Measurements from ENCODE around the gene MTX3. TPM values are rescaled to one million over a fixed set of nuclear protein-coding genes. Genes with fewer than 3 reads are reported as not detected.

Gene MTX3
- total RNA-seq, 1 experiment from 2014 or later = 23.9 TPM

DNA sequence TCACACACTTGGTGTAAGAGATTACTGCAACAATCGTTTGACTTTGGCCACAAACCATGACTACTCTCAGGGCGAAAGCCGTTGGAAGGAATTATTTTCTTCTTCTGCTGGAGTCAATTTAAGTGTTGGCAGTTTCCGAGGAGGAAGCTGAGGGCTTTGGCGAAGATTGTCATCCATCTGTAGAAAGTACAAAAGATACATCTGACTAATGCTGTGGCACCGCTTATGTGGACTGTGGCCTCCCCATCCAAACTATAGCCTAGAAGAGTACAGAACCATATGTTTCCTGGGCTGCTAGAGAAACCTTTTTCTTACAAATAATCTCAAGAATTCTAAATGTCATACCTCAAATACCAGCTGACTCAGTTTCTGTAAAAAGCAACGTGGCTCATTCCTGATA is 7.4 kb downstream of the MTX3 start:
- CTCF ChIA-PET = interaction anchor here (0.7 kb wide), 2 partner anchors 60 to 72 kb away, joined by 3 read pairs; no protein-coding TSS in a partner anchor
- H3K27me3 Mint-ChIP-seq (ENCODE audit: insufficient read depth, unreplicated experiment) = no peaks in the 10 kb centered on the region
- no TSS peak for BruUV-seq (replicated peaks)
- no peaks in the 10 kb centered on the region for H3K9me3 Mint-ChIP-seq (ENCODE audit: unreplicated experiment)
- POLR2A ChIA-PET = interaction anchor here (0.6 kb wide), 1 partner anchor 285 kb away, joined by 3 read pairs; no protein-coding TSS in a partner anchor
- no peaks in the 10 kb centered on the region for H3K4me1 Mint-ChIP-seq (ENCODE audit: insufficient read depth, unreplicated experiment)
- TF ChIP-seq, protein P1, sequence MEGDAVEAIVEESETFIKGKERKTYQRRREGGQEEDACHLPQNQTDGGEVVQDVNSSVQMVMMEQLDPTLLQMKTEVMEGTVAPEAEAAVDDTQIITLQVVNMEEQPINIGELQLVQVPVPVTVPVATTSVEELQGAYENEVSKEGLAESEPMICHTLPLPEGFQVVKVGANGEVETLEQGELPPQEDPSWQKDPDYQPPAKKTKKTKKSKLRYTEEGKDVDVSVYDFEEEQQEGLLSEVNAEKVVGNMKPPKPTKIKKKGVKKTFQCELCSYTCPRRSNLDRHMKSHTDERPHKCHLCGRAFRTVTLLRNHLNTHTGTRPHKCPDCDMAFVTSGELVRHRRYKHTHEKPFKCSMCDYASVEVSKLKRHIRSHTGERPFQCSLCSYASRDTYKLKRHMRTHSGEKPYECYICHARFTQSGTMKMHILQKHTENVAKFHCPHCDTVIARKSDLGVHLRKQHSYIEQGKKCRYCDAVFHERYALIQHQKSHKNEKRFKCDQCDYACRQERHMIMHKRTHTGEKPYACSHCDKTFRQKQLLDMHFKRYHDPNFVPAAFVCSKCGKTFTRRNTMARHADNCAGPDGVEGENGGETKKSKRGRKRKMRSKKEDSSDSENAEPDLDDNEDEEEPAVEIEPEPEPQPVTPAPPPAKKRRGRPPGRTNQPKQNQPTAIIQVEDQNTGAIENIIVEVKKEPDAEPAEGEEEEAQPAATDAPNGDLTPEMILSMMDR (IDR thresholded peaks at IDR 0.05; ENCODE audit: unreplicated experiment) = no peak
- no peak overlapping the region for H3K27ac Mint-ChIP-seq (ENCODE audit: low read depth, unreplicated experiment)
- no peak for DNase-seq (ENCODE audit: unreplicated experiment)
- H3K4me3 Mint-ChIP-seq (ENCODE audit: unreplicated experiment) = no peak overlapping the region
- intact Hi-C loops (cut with micrococcal nuclease) = no loop called here
- H3K36me3 Mint-ChIP-seq (ENCODE audit: insufficient read depth, unreplicated experiment) = peaks cover 90% of the 10 kb centered on the region

DNA sequence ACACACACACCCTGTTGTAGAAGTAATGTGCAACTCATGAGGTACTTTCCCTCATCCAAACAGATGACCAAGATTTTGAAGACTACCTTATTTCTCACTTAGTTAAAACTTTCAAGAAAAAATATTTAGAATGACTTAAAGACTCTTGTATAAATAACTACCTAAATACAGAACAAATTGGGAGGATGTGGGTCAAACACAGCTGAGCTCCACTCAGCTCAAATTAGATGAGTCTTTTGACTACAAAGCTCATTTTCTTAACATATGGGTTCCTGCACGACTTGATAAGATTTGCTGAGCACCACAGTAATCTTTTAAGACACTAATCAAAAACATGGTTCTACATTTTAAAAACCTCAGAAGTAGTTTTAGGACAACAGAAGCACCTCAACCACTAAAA is 8.9 kb downstream of the MTX3 start:
- no peaks in the 10 kb centered on the region for H3K4me1 Mint-ChIP-seq (ENCODE audit: insufficient read depth, unreplicated experiment)
- H3K9me3 Mint-ChIP-seq (ENCODE audit: unreplicated experiment) = no peaks in the 10 kb centered on the region
- ChIA-PET CTCF (no interaction called here), POLR2A (no interaction called here)
- H3K27ac Mint-ChIP-seq (ENCODE audit: low read depth, unreplicated experiment) = no peak overlapping the region
- H3K4me3 Mint-ChIP-seq (ENCODE audit: unreplicated experiment) = no peak overlapping the region
- intact Hi-C loops (cut with micrococcal nuclease) = no loop called here
- peaks cover 90% of the 10 kb centered on the region for H3K36me3 Mint-ChIP-seq (ENCODE audit: insufficient read depth, unreplicated experiment)
- TF ChIP-seq, protein P1 (IDR thresholded peaks at IDR 0.05; ENCODE audit: unreplicated experiment) = no peak
- no TSS peak for BruUV-seq (replicated peaks)
- no peaks in the 10 kb centered on the region for H3K27me3 Mint-ChIP-seq (ENCODE audit: insufficient read depth, unreplicated experiment)
- no peak for DNase-seq (ENCODE audit: unreplicated experiment)

DNA sequence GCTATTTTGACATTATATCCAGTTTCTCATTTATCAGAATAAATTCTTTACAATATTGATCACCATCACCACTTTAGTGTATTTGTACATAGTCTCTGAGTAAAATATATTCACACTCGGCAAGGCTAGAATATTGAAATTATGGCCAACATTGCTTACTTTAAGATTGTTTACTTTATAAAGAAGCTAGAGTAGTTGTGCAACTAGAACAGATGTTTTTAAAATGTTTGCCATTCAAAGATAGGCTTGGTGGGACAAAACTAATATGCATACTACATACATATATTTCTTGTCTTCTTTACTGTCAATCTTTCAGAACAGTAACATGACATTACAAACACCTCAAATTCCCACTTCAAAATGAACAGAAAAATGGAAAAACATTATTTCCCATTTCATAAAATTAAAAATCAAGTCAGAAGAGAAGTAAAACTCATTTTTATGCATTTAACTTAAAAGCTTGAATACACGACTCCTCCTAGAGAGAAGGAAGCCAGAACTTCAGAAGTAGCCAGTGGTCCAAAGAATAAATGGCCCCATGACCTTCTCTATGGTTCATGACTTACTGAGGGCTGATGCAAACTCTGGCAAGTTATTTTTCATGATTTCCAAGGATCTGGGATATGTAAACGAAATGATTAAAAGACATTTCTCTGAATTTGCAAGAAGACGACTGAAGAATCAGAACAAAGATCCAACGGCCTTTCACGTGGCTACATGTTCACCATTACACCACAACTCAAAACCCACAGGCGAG is 14.1 kb downstream of the MTX3 start:
- intact Hi-C loops (cut with micrococcal nuclease) = no loop called here
- Mint-ChIP-seq H3K27ac (ENCODE audit: low read depth, unreplicated experiment) (no peak overlapping the region), H3K4me3 (ENCODE audit: unreplicated experiment) (no peak overlapping the region), H3K36me3 (ENCODE audit: insufficient read depth, unreplicated experiment) (peaks cover 65% of the 10 kb centered on the region), H3K4me1 (ENCODE audit: insufficient read depth, unreplicated experiment) (peaks cover 16% of the 10 kb centered on the region), H3K9me3 (ENCODE audit: unreplicated experiment) (no peaks in the 10 kb centered on the region), H3K27me3 (ENCODE audit: insufficient read depth, unreplicated experiment) (no peaks in the 10 kb centered on the region)
- CTCF ChIA-PET = no interaction called here
- TF ChIP-seq, protein P1 (IDR thresholded peaks at IDR 0.05; ENCODE audit: unreplicated experiment) = no peak
- POLR2A ChIA-PET = no interaction called here
- no peak for DNase-seq (ENCODE audit: unreplicated experiment)
- no TSS peak for BruUV-seq (replicated peaks)

DNA sequence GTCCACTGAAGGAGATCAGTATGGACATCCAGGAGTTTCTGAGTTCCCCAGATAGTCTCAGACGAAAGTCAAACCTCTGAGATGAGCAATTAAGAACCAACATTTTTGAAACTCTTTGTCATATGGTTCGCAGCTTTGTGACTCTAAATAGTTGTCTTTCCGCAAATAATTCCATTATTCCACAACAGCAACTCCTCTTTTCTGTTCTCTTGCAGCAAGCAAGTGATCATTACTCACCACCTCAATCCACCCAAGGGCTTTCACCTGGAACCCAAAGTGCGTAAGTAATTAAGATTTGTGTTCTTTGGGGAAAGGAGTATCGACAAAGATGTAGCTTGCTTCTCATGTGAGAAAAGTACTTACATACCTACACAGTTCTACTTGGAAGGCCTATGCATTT is 15.6 kb downstream of the MTX3 start:
- POLR2A ChIA-PET = no interaction called here
- Mint-ChIP-seq H3K4me3 (ENCODE audit: unreplicated experiment) (no peak overlapping the region), H3K9me3 (ENCODE audit: unreplicated experiment) (no peaks in the 10 kb centered on the region), H3K36me3 (ENCODE audit: insufficient read depth, unreplicated experiment) (peaks cover 50% of the 10 kb centered on the region), H3K27ac (ENCODE audit: low read depth, unreplicated experiment) (no peak overlapping the region), H3K27me3 (ENCODE audit: insufficient read depth, unreplicated experiment) (no peaks in the 10 kb centered on the region), H3K4me1 (ENCODE audit: insufficient read depth, unreplicated experiment) (peaks cover 23% of the 10 kb centered on the region)
- TF ChIP-seq, protein P1 (IDR thresholded peaks at IDR 0.05; ENCODE audit: unreplicated experiment) = no peak
- no peak for DNase-seq (ENCODE audit: unreplicated experiment)
- intact Hi-C loops (cut with micrococcal nuclease) = no loop called here
- BruUV-seq (replicated peaks) = no TSS peak
- CTCF ChIA-PET = interaction anchor here (0.6 to 1.0 kb wide), 2 partner anchors 15 to 107 kb away, joined by 3 read pairs; no protein-coding TSS in a partner anchor

Data from MCF 10A (cell line).